ENCODE results near the gene ALDH1B1.

DNA sequence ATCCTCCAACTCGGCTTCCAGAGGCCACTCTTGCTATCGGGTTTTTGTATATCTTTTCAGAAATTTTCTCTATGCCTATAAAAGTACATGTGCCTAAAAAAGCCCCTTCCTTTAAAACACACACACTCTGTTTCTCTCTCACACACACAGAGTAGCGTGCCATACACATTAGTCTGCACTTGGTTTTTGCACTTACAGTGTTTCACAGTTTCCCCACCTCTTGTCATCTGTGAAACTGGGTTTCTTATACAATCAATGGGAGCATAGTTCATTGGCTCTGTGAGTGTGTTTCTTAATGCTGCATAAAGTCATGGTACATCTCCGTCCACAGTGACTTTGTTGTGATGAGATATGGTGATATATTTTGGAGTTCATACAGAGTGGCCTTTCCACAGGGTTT is 32.4 kb downstream of the ALDH1B1 start:
- no peak for TF ChIP-seq POLR2AphosphoS5 (IDR thresholded peaks at IDR 0.05)
- TF ChIP-seq POLR2A (IDR thresholded peaks at IDR 0.05) = no peak

All from stomach (tissue), 4 donors.